Ramos (cell line): Measurements from ENCODE around the gene RNLS.
"Not testable (repeated sequence)": the region's sequence is repeated elsewhere in the genome, so short reads cannot be mapped to it uniquely, and the experiment has no call there.

Experiments used
- in situ Hi-C: fragments of 300-500 bp; cut with MboI; formaldehyde crosslinking; loops from one replicate; pipeline ENCODE4 v1.14.3; 2022; ENCODE audit warnings: low sequenced_read_pairs; ENCODE audit not compliant: unreplicated experiment

Gene RNLS

DNA sequence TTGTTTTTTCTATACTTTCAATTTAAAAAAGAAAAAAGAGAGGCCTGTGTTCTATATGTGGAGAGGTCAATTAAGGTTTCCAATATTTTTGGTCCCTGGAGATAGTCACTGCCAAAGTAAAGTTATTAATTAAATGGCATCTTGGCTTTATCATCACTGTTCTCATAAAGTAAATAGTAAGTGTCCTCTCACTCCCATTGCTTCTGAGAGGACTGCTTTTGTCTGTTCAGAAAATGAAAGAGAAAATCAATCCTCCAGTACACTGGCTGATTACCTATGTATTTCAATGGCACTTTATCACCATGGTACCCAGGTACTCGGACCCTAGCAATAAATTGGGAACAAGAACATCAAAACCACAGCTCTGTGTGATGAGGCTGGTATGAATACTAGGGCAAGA, 94.0 kb downstream of the RNLS start:
- in situ Hi-C loops, result no loop called here

DNA sequence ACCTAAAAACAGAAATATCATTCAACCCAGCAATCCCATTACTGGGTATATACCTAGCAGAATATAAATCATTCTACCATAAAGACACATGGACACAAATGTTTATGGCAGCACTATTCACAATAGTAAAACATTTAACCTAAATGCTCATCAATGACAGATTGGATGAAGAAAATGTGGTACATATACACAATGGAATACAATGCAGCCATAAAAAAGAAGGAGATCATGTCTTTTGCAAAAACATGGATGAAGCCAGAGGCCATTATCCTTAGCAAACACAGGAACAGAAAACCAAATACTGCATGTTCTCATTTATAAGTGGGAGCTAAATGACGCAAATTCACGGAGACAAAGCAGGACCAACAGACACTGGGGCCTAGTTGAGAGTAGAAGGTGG, 96.3 kb downstream of the RNLS start:
- in situ Hi-C loops, result not testable (repeated sequence)

DNA sequence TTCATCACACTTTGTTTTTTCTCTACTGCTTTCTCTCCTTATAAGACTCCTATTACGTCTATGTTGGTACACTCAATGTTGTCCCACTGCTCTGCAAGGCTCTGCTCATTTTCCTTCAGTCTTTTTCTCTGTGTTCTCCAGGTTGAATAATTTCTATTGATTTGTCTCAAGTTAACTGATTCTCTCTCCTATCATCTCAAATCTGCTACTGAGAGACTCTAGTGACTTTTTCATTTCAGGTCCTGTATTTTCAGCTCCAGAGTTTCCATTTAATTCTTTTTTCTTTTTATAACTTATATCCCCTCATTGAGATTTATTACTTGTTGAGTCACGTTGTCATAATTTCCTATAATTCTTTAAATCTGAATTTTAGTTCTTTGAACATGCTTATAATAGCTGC, 100.9 kb downstream of the RNLS start:
- in situ Hi-C loops, result no loop called here

DNA sequence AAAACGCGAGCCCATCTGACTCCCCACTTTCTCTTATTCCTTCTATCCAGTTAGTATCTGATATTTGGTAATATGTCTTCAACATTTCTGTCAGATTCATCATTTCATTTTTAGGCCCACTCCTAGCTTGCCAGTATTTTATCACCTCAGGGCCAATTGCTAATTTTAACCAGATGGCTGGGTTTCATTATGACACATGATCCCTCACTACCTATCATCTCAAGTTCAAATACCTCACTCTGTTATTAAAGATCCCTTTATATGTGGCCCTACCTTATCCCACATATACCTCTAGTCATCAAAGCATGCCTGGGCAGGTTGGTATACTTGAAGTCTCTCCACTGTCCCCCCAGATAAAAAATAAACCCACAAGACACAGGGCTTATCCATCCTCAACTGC, 104.9 kb downstream of the RNLS start:
- in situ Hi-C loops, result no loop called here

DNA sequence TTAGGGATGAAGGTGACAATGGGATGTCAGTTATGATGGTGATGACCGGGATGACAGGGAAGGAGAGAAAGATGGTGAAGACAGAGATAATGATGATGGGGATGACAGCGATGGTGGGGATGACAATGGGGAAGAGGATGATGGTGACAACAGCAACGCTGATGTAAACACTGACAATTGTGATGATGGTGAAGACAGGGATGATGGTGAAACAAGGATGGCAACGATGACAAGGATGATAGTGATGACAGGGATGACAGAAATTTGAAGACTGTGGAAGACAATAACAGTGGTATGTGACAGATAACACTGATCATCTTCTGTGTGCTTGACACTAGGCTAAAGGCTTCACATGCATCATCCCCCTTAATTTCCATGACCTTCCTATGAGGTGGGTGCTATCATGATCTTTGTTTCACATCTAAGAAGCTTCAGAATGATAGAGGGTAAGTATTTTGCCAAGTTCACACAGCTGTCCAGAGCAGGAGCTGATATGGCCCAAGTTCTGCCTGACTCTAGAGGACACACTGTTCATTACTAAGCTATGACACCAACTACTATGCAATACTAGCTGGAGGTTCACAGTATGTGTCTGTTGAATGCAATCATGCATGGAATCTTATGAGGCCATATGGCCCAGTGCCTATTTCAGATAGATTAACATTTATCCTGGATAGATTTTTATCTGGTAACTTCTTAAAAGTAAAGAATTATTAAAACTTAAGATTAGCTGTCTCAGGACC, 105.6 kb downstream of the RNLS start:
- in situ Hi-C loops, result no loop called here

DNA sequence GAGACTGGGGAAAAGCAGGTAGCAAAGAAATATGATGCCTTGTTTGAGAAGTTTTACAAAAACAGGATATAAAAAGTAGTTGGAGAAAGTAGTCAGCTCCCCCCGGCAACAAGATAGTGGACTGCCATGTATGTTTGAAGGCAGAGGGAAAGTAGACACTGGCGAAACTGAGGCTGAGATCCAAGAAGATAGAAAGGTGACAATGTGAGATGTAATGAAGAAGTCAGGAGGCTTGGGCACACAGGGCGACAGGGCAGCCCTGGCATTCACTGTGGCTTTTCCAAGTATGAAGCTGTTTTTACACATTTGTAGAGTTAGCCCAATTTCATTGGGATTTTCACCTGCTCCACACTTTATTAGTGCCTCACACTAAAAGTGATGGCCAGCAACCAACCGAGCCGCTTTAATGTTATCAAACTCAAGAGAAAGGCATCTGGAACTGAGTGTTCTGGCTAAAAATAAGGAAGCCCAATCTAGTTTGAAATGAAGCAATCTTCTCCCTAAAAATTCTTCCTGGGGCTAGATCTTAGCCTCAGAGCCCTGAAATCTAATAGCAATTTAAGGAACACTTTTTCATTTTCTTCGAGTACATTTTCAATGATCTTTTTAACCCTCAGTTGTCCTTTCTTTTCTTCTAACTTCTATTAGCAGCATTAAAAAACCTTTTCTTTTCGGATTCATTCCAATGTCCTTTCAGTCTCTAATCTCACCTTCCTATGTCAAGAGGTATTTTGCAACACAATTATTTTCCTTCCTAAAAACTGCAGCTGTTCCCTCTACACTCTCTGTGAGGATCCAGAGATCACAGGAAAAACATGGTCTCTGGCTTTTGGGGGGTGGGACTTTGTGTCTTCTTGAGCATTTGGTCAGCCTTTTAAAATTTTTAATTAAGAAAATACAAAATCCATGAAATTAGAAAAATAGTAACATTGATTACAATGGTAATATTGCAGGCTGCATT, 108.0 kb downstream of the RNLS start:
- in situ Hi-C loops, result no loop called here

DNA sequence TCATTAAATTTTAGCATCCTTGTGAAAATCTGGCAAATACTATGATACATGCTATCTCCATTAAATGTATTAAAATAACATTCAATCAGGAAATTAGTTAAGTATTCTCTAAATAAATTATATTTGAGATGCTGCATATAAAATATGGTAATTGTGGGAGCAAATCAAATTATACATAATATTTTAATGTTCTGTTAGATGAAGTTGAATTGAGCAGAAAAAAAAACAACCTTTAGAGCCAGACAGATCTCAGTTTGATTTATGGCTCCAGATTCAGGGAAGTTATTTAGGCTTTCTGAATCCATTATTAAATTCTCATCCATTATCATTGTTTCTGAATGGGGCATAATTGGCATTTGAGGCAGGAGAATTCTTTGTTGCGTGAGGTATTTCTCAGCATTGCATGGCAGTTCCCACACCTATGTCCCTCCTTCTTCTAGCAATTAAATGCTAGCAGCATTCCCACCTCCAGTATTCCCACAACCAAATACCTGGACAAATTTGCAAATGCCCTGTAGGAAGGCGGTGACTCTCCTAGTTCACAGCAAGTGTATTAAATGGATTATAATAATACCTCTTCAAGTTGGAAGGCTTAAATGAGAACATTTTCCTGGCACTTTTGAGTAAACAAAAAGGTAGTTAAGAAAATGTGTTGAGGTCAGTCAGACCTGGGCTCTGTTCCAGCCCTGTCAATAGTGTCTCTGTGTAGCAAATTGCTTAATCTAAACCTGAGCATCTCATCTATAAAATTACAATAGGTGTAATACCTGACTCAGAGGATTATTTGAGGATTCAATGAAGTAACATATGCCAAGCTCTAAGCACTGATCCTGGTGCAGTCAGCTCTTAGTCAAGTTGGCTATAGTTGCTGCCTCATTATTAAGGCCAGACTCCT, 108.9 kb downstream of the RNLS start:
- in situ Hi-C loops, result no loop called here

DNA sequence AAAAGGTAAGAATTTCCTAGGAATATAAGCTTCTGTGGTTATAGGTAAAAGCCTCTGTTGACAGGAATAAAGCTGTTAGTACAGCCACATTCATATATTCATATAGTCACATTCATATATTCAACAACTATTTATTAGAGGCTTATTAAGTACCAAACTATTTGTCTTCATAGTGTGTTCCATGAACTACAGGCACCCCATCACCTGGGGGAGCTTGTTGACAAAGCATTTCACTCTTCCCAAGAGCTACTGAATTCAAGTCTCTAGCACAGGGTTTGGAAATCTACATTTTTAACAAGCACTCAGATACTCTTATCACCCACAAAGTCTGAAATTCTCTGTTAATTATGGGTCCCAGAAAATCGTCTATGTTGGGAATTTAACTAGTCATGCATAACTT, 110.6 kb downstream of the RNLS start:
- in situ Hi-C loops, result no loop called here

DNA sequence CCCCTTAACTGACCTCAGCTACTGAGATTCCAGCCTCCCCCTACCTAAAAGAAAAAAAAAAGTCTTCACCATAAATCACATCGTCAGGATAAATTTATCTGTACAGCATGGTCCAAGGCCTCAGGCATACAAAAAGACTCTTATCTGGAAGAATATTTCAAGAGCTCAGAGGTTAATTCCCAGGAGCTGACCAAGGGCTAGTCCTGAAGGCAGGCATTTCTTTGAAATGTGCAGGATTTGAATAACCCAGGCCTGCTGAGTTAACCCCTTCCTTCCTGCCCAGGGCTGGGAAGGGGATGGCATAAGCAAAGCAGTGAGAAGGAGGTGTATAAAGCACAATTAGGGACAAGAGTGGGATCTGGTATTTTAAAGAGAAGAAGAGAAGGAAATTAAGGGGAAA, 111.2 kb downstream of the RNLS start:
- in situ Hi-C loops, result no loop called here

DNA sequence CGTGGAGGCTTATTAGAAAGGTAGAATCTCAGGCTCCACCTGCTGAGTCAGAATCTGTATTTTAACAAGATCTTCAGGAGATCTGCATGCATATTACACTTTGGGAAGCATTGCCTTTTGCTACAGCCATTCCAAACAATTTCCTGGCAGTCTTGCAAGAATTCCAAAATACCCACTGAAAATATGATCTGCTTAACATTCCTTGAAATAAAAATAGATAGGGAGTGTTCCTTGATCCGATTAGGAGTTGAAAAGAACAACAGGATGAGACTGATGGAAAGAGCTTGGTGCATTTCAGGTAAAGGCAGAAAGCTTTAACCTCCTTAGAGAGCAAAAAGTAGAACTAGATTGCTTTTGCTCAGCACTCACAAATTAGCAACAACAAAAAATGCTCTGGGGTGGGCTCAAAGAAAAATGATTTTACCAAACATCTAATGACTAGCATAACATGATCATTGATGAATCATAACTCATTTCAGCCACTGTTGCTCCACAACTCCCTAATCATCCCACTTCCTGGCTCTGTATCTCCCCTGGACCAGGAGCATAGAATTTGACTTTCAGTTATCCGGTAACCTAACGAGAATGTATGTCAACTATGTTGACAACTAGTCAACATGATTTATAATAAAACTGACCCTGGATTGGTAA, 115.2 kb downstream of the RNLS start:
- in situ Hi-C loops, result no loop called here

DNA sequence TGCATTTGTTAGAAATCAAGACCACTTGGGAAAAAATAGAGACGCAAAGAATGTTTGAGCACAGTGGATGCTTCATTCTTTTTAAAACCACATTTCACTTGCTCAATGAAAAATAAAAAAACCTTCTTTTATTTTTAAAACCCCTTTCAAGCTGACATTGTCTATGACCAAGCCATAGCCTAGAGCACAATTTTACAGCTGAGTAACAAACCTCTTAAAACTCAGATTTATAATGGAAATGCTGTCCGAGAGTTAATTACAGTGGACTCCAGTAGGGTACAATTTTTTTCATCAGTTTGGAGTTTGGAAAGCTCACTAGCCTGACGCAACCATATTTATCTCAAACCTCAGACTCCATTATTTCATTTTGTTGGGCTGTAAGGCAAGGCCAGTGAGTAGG, 116.3 kb downstream of the RNLS start:
- in situ Hi-C loops, result no loop called here

DNA sequence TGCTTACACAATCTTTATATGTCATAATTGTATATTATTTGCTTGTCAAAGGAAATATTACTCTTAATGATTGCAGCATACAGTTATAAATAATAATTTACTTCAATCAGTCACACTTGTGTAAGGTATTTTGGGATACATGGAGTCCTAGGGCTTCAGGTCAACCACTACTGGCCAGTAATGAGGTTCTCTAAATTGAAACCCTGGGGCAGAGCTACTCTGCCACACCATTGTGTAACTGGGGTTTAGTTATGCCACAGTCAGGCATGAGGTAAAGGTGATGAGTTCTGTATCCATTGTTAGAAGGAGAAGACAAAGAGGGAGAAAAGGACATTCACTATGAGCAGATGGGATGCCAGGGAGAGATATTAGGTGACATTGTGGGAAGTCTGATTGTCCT, 117.4 kb downstream of the RNLS start:
- in situ Hi-C loops, result no loop called here

DNA sequence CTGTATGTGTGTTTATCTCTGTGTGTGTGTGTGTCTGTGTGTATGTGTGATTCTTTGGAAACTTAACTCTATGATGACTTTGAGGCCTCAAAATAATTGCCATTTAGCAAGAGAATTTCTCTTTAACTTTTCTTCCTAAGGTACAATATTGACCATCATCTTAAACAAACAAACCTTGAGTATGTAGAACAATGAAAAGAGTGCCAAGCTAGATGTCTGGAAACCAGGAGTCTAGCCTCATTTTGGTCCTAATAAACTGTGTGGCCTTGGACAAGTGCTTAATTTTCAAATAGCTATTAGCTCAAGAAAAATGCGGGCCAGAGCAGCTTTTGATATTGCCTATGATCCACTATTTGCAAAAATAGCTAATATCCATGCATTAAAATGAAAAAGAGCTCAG, 119.3 kb downstream of the RNLS start:
- in situ Hi-C loops, result no loop called here

DNA sequence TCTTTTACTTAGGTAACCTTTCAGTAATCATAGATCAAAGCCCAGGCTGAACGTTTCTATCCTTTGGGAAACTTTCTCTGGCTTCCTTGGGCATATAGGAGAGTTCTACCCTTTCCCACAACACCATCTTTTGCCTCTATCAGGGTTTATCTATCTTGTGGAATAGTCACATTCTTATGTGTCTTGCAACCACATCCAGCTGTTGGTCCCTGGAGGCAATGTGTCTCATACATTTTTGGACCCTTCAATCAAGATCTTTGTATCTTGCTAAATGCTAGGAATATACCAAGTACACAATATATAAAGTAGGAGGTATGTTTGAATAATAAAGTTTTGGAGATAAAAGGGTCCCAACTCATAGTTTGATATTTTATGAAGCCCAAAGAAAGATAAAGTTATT, 121.7 kb downstream of the RNLS start:
- in situ Hi-C loops, result no loop called here

DNA sequence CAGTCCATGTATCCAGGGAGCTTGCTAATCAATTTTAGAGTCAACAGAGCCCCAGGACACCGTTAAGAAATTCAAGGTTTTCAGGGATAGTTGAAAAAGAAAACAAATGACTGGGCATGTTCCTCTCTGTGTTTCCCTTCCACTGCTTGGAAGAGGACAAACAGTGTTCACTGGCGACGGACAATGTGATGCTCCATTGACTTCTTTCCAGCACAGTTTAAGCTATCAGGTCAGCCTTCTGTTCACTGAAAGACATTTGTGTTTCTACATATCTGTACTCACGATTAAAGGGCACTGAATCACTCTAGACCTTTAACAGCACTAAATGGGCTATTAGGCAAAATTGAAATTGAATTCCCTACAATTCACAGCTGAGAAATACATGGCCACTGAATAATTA, 123.6 kb downstream of the RNLS start:
- in situ Hi-C loops, result no loop called here

DNA sequence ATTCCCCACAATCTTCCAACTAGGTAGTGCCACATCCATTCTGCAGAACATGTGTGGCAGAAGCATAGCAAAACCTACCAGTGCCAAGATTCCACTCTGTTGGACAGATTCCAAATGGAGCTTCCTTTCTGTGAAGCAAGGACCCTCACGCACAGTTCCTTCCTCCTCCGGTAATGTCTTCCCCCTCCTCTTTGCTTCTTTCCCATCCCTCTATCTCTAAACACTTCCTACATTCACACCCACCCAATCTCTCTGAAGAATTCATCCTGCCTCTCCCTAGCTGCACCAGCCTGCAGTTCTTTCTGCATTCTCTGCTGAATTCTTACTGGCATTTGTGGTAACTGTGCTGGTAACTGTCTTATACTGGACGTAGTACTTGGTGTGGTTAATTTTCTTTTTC, 124.9 kb downstream of the RNLS start:
- in situ Hi-C loops, result no loop called here

DNA sequence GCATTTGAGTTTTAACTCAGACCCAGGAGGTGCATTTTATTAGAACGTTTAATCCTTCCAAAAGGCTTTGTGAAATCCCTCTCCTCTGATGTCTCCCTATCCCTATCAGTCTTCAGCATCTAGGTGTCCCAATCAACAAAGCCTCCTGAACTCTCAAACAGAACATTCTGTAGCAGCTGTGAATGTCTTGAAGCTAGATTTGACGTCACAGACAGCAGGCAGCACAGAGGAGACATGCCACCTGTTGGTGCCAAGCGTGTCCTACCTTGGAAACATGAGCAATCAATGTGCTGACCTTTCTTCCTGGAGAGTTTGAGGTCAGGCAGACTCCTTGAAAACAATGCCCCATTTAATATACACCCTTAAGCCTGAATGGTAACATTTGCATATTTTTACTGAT, 125.5 kb downstream of the RNLS start:
- in situ Hi-C loops, result no loop called here

DNA sequence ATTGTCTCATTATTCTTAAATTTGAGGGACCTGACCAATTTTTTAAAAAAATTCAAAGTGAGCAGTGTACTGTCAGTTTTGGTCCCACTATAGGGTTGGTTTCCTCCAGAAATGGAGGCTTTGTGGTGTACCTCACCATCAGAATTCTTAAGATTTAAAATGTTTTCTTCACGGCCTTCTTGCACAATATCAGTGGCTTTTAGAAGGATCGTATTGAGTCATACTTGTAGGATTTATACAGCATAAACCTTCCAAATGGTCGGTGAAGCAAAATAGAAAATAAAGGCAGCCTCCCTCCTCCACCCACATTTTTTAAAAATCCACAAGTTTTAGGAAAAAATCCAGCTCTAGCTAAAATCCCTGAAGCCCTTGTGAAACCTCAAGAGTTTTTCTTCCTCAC, 126.4 kb downstream of the RNLS start:
- in situ Hi-C loops, result no loop called here

DNA sequence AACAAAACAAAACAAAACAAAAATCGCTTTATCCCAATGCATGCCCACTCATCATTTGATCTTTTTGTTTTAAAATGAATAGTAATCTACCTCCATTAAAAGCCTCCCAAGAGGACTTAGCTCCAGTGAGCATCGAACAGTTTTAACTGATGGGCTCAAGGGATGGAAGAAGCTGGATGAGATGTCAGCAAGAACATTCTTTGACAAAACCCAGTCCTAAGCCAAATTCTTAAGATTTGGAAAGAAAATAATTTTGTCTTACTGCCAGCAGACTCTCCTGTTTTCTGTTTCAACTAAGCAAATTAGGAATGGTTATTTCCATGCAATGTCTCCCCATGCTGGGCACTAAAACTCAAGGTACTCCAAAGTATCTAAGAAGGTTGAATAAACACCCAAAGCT, 127.3 kb downstream of the RNLS start:
- in situ Hi-C loops, result no loop called here

DNA sequence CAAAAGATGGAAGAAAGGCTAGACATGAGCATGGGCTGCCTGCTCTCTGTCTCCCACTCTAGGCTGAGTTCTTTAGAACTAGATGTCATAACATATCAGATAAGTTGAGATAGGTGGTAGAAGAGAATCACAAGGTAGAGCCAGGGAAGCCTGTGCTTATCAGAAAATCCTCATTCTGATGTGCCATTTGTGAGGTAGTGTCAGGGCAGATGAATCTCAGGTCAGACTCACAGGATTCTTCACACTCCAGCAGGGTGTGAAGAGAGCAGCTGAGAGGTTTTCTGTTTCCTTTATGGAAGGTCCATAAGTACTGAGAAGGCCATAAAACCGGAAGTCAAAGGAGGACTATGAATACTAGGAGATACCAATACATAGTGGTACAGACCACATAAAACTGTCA, 132.9 kb downstream of the RNLS start:
- in situ Hi-C loops, result no loop called here
